Fibroblast of skin of abdomen (primary cell): ENCODE results near the gene ASCC1.
"Not testable (repeated sequence)": the region's sequence is repeated elsewhere in the genome, so short reads cannot be mapped to it uniquely, and the experiment has no call there.

ENCODE experiments used
- DNase-seq: peaks from one replicate; pipeline ENCODE4 v3.0.0-alpha.2; 2013

The ASCC1 gene

DNA sequence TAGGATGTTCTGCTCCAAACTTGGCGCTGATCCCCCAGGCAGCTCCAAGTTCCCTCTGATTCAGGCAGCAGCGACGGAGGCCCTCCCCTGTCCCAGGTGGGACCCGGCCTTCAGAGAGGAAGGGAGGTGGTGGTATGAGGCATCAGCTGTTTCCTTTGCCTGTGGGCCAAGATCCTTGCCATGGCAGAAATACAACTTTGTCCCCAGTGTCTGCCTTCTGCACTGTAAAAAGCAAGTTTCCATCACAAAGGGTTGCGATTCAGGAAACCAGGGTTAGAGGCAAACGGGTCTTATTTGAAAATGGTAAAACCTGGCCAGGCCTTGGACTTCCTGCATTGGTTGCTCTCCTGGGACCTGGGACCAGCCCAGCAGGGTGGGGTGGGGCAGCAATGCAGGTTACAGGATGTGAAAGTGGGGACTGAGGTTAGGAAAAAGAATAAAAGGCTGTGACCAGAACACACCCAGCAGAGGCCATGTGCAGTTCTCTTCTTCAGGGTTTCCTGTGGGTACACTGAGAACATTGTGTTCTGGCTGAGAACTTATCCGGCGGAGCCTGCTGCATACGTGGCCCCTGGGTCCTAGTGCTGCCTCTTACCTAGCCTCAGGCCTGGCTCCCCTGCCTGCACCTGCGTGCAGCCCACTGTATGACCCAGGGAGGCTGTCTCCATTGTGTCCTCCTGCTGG lies 32.5 kb upstream of the ASCC1 start:
- peak; percentile 31 for DNase-seq

DNA sequence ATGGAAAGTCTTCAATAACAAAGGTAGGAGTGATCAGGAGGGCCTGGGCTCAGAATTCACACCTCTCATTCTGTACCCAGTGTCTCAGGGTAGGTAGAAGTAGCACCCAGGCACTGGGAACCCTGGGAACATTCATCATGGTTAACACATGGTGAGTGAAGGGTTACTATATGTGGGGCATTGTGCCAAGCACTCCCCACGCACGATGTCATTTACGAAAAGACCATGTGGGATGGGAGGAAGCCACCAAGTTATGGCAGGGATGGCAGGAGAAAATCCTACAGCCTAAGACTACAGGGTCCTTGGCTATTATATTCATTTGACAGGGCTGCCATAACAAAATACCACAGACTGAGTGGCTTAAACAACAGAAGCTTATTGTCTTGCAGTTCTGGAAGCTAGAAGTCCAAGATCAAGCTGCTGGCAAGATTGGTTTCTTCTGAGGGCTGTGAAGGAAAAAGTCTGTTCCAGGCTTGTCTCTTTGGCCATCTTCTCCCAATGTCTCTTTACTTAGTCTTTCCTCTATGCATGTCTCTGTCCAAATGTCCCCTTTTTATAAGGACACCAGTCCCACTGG lies 30.0 kb upstream of the ASCC1 start:
- DNase-seq: no peak

DNA sequence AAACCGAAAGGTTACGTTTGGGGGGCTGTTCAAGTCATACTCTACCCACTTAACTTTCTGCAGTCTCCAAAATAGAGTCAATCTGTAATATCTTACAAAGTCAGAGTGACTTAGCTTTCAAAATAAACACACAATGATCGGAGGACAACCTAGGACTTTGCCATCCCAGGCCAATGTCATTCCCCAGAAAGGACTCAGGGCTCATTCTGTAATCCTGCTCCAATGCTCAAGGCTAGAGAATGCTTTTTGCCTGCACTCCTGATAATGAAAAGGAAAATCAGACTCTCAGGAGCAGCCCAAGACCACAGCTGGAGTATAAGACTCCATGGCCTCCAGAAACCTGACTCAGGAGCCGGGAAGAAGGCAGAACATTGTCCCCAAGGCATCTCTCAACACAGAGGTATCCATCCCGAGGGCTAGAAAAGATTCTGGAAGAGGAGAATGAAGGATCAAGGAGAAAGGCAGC lies 28.5 kb upstream of the ASCC1 start:
- no peak for DNase-seq

DNA sequence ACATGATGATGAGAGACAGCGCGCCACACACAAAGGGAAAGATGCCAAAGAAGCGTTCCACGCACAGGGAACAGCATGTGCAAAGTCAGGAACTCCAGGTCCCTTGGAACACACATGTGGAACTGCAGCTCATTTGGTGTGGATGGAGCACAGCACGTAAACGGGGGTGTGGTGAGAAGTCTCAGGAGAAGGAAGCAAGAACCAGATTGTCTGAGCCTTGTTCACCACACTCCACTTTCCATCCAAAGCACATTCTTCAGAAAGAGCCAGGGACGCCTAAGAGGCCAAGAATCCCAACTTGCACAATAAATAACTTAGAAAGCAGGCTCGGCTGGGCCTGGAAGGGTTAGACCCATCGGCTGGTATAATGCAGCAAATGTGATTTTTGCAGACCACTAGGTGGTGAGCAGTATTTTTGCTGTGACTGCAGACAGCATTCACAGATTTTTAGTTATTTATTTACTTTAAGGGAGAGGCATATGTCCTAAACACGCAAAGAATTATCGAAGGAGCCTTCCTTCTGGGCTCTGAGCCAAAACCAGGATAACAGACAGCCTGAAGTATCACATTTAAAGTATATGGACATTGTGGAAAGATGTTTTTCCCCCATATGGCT lies 27.9 kb upstream of the ASCC1 start:
- peak; percentile 95 for DNase-seq

DNA sequence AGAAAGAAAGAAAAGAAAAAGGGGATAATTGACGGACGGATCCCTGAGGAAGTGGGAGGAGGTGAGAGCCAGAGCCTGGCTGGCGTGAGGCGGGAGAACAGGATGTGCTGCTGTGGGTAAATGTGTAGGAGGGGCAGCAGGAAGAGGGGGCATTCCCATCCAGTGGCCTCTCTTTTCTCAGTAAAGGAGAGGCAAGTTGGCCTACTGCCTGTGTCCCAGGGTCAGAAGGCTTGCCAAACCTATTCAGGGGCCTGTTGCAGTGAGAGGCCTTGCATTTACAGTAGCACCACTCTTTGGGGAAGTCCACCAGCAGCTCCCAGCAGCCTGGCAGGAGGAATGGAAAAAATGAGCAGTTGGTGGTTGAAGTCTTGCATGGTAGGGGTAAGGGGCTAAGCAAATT lies 26.6 kb upstream of the ASCC1 start:
- DNase-seq: peak; percentile 28

DNA sequence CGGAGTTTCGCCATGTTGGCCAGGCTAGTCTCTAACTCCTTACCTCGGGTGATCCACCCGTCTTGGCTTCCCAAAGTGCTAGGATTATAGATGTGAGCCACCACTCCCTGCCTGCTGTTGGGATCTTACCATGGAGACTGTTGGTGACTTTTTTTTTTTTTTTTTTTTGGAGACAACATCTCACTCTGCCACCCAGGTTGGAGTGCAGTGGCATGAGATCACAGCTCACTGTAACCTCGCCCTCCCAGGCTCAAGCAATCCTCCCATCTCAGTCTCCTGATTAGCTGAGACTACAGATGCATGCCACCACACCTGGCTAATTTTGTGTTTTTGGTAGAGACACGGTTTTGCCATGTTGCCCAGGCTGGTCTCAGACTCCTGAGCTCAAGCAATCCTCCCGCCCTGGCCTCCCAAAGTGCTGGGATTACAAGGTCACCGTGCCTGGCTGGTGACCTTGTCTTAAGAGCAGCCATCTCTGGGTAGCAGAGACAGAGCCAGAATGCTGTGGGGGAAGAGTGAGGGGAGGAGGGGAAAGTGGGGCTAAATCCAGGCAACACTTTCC lies 25.7 kb upstream of the ASCC1 start:
- no peak for DNase-seq

DNA sequence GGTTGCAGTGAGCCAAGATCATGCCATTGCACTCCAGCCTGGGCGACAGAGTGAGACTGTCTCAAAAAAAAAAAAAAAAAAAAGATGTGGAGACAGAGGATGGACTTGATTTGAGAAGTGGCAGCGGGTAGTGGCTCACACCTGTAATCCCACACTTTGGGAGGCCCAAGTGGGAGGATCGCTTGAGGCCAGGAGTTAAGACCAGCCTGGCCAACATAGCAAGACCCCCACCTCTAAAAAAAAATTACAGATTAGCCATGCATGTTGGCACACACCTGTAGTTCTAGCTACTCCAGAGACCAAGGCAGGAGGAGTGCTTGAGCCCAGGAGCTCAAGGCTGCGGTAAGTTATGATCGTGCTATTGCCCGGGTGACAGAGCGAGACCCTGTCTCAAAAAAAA lies 24.3 kb upstream of the ASCC1 start:
- no peak for DNase-seq

DNA sequence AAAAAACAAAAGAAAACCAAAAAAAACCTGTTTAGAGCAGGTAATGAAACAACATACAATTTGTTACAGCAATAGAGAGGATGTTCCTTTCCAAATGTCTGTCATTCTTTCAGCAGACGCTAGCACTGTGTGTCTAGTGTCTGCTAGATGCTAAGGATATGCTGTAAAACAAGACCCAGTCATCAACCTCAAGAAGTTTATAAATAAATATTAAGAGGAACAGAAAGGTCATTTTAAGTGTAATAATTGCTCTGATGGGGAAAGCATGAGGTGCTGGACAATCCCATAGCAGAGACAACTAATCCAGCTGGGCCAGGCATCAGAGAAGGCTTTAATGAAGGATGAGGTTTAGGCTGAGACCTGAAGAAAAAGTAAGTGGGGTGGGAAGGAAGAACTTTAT lies 23.3 kb upstream of the ASCC1 start:
- DNase-seq: no peak

DNA sequence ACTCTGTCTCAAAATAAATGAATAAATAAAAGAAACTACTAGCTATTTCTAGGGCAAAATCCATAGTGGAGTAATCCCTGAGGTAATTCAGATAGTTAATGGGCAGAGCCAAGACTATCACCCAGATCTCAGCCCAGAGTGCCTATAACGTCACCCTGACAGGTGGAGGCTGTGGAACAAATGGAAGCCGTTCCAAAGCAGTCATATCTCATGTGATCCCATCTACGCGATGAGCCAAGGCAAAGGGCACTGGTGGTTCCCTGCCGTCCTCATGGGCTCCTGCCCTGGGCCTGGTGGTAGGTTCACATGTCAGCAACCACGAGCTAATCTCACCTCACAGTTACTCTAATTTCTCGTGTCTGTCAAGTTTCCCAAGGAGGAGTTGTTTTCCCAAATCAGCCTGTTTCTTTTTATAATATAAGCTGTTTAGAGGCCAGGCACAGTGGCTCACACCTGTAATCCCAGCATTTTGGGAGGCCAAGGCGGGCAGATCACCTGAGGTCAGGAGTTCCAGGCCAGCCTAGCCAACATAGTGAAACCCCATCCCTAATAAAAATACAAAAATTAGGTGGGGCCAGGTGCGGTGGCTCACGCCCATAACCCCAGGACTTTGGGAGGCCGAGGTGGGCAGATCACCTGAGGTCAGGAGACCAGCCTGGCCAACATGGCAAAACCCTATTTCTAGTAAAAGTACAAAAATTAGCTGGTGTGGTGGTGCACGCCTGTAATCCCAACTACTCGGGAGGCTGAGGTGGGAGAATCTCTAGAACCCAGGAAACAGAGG lies 22.5 kb upstream of the ASCC1 start:
- DNase-seq: no peak

DNA sequence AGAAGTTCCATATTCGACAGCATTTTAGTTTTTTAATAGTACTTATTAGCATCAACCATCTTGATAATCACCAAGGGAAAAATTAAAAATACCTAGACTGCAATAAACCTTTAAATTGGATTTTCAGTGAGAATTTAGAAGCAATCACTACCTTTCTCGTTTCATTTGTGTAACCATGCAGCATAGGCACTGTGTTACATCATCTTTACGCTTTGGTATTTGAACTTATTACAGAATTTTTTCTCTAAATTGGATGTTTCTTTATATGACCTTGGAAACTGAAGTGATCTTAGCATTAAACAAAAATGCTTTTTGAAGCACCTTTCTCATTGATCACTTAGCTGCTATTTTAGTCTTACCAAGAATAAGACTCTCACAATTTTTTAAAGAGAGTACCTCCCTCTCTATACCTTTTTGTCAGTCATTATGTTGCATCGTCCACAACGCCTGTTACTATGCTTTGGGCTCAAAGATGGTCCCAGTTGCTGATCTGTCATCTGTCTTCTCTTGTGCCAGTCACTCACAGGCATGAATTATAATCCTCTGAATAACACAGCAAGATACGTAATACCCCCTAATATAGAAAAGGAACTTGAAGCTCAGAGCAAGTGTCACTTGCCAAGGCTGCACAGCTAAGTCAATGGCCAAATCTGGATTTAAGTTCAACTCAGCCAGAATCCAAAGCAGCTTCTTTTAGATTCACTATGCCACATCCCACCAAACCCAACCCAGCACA lies 19.6 kb upstream of the ASCC1 start:
- no peak for DNase-seq

DNA sequence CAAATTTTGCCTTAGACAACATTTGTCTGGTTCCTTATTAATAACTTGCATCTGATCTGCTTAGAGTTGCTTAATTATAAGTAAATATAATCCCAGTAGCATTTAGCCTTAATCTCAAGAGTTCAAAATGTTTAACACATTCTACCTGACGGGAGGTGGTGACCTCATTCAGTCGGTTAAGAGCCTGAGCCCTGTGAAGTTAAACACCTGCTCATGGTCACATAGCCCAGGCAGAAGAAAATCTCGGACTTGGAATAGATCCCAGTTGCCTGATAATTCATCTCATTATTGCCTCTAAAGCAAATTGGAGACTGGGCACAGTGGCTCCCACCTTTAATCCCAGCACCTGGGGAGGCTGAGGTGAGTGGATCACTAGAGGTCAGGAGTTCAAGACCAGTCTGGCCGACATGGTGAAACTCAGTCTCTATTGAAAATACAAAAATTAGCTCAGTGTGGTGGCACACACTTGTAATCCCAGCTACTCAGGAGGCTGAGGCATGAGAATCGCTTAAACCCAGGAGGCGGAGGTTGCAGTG lies 18.6 kb upstream of the ASCC1 start:
- DNase-seq: no peak

DNA sequence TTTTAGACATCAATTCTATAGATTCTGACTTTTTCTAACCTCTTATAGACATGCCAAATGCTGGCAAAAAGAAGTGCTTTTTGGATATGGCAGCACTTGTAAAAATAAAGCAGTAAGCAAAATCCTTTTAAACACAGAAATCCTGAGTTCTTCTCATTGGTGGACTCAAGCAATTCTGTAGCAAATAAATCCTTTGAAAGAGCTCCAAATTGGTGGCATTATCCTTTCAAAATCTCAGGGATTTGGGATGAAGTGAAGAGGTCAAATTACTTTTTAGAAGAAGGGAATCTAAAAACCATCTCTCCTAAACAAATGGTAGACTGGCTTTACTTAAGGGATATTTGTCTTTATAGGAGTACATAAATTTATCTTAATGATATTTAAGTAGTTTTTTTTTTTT lies 17.5 kb upstream of the ASCC1 start:
- DNase-seq: no peak

DNA sequence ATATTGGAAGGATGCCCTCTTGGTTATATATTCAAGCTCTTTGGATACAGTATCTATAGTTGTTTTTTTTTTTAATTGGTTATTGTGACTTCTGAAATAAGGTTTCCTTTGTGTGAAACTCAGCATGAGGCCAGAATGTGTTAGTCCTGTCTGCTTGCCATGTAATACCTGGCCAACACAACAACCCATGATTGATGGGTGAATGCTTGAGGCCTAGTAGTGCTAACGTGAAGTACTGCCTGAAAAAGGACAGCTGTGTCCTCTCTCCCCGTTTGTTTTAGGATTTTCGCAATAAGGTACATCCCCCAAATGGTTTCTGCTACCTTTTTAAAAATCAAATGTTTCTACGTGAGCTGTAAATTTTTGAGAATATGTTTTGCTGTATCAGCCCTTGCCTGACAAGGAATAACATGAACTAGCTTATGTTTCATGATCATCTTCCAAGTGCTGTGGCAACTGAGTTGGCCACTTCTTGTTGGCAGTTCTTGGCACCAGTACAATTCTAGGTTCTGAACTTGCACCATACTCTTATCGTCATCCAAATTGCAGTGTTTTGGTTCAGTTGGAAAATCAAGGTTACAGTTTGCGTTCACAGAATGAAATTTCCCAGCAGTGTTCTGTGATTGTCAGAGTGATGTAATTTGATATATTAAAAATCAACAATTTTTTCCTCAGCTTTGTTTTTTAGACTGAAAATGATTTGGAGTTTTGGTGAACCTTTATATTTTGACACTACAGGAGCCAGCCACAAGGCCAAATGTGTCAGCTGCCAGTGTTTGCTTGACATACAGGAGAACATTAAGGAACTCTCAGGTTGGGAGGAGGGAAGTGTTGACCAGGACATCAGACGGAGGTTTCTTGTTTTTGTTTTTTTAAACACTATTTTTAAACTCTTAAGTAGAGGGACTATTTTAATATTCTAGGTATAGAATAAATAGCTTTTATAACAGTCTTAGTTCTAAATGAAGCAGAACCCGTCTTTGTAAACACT lies 13.5 kb upstream of the ASCC1 start:
- no peak for DNase-seq

DNA sequence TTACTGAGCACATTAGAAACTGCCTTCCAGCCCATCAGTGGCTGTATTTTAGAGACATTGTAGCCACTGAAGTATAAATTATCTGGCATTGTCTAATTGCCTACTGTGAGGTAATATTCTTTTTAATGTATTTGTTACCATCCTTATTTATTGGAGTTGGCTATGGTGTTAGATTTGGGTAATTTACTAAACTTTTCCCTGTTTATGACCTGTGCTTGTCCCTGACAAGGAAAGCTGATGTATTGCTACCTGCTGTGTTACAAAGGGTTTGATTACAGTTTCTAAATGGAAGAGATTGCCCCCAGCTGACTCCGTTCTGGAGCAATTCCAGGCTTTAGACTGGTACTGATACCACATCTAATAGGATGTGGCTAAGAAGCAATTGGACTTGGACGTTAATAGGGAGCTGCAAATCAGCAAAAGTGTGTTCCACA lies 12.3 kb upstream of the ASCC1 start:
- no peak for DNase-seq

DNA sequence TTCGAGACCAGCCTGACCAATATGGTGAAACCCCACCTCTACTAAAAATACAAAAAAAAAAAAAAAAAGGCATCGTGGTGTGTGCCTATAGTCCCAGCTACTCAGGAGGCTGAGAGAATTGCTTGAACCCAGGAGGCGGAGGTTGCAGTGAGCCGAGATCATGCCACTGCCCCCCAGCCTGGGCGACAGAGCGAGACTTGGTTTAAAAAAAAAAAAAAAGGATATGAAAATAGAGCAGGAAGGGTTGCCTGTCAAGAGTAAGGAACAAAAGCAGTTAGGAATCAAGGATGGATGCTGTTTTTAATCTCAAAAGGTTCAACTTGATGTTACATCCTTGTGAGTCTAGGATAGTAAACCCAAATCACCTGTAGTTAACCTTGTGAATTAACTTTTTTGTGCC lies 11.8 kb upstream of the ASCC1 start:
- DNase-seq: no peak

DNA sequence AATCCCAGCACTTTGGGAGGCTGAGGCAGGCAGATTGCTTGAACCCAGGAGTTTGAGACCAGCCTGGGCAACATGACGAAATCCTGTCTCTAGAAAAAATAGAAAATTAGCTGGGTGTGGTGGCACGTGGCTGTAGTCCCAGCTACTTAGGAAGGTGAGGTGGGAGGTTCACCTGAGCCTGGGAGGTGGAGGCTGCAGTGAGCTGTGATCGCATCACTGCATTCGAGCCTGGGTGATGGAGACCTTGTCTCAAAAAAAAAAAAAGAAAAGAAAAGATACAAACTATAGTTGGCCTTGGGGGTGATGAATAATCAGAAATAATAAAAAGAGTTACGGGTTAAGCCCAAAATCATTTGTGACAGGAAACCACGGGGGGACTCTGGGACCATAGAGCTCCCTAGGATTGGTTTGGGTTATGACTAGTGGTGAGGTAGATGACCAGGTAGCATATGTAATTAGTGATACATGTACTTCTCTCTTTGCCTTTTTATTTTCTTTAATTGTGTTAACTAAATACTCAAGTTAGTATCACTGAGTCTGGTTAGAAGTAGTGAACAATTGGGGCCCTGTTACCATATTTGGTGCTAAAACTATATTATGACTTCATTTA lies 10.4 kb upstream of the ASCC1 start:
- DNase-seq: no peak

DNA sequence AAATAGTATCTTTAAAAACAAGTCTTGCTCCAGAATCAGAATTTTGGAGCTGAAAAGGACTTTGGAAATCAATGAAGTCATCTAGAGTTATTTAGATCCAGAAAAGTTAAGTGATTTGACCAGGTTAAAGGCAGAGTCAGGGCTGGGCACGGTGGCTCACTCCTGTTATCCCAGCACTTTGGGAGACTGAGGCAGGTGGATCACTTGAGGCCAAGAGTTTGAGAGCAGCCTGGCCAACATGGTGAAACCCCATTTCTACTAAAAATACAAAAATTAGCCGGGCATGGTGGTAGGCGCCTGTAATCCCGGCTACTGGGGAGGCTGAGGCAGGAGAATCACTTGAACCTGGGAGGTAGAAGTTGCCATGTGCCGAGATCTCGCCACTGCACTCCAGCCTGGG lies 8.1 kb upstream of the ASCC1 start:
- DNase-seq: not testable (repeated sequence)

DNA sequence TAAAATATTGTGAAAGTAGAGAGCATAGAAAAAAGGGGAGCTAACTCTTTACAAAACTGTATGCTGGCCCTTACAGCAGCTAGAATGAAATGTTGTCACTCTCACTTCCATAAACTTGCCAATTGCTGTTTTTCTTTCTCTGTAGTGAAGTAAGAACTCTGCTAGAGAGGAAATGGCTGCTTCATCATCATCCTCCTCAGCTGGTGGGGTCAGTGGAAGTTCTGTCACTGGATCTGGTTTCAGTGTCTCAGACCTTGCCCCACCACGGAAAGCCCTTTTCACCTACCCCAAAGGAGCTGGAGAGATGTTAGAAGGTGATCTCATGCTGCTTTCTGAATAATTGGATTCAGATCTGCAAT lies 7.6 kb upstream of the ASCC1 start:
- no peak for DNase-seq

DNA sequence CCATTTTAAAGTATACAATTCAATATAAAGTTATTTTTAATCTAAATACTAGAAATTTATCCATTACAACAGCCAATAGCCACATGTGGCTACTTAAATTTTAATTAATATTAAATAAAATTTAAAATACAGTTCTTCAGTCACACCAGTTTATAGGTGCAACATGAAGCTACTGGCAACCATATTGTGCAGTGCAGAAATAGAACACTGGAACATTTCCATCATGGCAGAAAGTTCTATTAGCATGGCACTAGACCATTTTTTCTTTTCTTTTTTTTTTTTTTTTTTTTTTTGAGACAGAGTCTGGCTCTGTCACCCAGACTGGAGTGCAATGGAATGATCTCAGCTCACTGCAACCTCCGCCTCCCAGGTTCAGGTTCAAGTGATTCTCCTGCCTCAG lies 5.2 kb upstream of the ASCC1 start:
- no peak for DNase-seq

DNA sequence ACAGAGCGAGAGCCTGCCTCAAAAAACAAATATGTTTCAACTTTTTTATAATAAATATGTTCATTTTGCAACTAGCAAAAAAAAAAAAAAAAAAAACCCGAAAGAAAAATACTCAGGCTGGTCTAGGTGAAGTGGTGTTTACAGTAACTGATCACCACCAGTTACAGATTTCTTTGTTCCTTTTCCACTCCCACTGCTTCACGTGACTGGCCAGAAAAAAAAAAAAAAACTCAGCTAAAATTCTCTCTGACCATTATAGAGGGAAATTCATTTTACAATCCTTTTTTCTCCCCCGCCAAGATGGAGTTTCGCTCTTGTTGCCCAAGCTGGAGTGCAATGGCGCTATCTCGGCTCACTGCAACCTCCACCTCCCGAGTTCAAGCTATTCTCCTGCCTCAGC lies 4.6 kb upstream of the ASCC1 start:
- DNase-seq: no peak
